DMS79 (cell line): ENCODE data around the gene TRIM41.
"Not testable (repeated sequence)": the region's sequence is repeated elsewhere in the genome, so short reads cannot be mapped to it uniquely, and the experiment has no call there.

Experiments used
- DNase-seq: peaks from one replicate; lab custom pipeline; 2025; lab: John Stamatoyannopoulos, UW

TRIM41 gene

GRCh38 chr5:181255836-181256578 is 32.9 kb downstream of the TRIM41 start:
- DNase-seq = no peak

GRCh38 chr5:181258576-181258975 is 35.5 kb downstream of the TRIM41 start:
- no peak for DNase-seq

DNA sequence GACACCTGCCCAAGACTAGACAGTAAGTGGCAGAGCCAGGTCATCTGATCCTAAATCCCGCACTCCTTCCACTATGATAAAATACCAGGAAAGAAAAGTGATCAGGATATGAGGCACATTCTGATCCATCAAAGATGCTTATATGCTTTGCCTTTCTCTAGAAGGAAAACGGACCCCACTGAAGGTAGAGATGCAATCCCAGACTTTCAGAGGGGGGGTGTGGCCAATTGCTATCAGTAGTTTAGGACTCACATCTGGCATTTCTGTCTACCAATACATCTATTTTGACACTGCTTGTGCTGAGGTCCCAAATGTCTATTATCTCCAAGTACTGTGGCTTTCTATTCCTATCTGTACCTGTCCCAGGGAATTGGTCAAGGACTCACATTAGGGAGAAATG is 36.2 kb downstream of the TRIM41 start:
- no peak for DNase-seq

GRCh38 chr5:181259974-181260719 is 37.1 kb downstream of the TRIM41 start:
- DNase-seq = no peak

- no peak for DNase-seq
Observed at GRCh38 chr5:181260720-181261319, 37.7 kb downstream of the TRIM41 start, which contains the start of gene TRIM52. Gene TRIM52, minus strand, starts transcription at chr5:181261143. Its CDS starts 330 bp downstream, at chr5:181260813.

DNA sequence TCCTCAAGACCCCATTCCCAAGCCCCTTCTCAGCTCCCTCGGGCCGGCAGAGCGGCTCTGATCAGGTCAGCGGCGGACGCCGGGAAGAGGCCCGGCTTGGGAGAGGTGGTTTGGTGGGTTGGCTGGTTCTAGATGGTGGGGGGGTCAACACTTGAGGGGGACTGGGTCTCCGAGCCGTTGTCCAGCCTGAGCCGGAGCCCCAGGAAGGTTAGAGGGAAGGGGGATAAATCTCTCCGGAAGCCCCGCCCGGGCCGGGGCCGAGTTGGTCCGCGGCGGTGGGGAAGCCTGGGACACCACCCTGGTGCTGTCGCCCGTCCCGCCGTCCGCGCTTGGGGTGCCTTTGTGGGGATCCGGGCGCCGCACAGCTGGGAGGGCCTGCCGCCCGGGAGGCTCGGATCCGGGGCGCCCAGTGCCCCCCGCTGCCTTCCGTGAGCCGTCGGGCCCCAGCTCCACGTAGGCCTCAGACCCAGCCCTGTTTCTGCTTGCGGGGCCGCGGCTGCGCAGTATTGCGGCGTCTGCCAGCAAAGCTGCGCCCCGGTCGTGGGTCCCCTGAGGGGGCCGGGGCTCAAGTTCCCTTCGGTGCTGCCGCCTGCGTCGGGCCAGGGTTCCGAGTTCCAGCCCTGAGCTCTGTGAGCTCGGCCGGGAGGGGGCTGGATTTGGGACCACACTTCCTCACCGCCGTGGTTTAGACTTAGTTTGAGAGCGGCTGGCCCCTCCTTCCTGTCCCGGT is 38.4 kb downstream of the TRIM41 start:
- DNase-seq = no peak

DNA sequence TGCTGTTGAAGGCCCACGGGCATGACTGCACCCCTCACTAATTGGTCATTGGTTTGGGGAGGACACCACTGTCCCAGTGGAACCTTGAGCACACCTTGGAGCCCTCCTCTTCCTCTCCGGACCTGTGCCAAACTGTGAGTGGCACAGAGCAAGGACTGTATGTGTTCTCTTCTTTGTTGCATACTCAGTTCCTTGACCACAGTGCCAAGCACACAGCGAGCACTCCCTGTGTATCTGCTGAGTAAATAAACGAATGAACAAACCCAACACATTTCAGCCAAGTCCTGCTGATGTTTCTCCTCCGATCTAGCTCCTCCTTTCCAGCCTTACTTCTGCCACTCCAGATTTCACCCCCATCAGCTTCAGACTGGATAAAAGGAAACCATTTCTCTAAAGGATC is 40.6 kb downstream of the TRIM41 start:
- no peak for DNase-seq

DNA sequence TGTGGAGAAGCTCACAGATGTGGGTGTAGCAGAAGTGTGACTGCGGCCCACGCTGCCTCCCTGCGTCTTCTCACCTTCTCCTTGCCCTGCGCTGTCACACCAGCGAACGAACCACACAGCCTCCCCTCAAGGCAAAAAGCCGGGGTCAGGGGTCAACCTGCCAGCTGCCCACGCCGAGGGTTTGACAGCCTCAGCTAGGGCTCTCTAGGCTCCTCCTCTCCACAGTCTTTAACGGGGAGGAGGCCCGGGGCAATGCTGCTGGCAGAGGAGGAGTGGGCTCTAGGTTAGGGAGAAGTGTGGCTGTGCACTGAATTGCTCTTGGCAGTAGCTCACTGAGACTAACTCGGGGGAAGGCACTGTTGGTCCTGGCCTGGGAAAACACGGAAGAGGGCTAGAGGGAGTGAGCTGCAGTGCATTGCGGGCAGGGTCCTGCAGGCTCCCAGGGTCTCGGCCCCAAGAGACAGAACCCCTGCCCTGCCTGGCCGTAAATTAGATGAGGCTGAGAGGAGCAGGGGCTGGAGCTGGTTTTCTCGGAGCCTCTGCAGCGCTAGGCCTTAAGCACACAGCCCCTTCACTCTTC is 42.1 kb downstream of the TRIM41 start:
- no peak for DNase-seq

DNA sequence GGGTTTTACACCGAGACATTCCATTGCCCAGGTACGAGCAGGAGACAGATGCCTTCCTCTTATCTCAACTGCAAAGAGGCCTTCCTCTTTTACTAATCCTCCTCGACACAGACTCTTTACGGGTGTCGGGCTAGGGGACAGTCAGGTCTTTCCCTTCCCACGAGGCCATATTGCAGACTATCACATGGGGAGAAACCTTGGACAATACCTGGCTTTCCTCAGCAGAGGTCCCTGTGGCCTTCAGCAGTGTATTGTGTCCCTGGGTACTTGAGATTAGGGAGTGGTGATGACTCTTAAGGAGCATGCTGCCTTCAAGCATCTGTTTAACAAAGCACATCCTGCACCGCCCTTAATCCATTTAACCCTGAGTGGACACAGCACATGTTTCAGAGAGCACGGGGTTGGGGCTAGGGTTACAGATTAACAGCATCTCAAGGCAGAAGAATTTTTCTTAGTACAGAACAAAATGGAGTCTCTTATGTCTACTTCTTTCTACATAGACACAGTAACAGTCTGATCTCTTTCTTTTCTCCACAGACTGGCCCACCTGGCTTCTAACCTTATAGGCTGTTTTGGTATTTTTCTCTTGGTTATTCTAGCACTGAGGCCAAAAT is 44.3 kb downstream of the TRIM41 start:
- not testable (repeated sequence) for DNase-seq

DNA sequence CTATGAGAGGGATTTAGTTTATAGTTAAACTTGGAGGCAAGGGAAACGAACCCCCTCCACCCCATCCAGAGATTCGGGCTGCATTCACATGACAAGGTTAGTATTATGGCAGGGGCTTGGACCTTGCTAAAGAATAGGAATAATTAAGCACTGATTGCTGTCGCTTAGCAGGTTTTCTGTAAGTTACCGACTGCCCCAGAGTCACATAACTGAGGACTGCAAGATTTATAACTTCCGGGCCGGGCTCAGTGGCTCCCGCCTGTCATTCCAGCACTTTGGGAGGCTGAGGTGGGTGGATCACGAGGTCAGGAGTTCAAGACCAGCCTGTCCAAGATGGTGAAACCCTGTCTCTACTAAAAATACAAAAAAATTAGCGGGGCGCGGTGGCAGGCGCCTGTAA is 44.8 kb downstream of the TRIM41 start:
- not testable (repeated sequence) for DNase-seq

- no peak for DNase-seq
Observed at GRCh38 chr5:181271081-181271480, 48.0 kb downstream of the TRIM41 start.

- not testable (repeated sequence) for DNase-seq
Observed at GRCh38 chr5:181273433-181273744, 50.3 kb downstream of the TRIM41 start.

DNA sequence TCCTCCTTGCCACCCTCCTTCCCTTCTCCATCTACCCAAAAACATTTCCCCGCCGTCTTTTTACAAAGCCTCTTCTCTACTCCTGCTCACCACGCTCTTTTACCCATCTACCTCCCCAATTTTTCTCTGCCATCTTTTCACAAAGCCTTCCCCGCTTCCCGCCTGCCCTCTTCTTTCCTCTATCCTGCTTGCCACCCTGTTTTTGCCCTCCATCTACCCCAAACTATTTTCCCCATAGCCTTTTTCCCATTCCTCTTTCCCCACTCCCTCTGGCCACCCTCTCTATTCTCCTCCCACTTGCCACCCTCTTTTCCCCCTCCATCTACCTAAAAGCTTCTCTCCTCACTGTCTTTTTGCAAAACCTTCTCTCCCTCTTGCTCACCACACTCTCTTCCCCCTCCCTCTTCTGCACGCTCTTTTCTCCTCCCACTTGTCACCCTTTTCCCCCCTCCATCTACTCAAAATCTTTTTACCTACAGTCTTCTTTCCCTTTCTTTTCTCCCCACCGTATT is 57.2 kb downstream of the TRIM41 start:
- no peak for DNase-seq

DNA sequence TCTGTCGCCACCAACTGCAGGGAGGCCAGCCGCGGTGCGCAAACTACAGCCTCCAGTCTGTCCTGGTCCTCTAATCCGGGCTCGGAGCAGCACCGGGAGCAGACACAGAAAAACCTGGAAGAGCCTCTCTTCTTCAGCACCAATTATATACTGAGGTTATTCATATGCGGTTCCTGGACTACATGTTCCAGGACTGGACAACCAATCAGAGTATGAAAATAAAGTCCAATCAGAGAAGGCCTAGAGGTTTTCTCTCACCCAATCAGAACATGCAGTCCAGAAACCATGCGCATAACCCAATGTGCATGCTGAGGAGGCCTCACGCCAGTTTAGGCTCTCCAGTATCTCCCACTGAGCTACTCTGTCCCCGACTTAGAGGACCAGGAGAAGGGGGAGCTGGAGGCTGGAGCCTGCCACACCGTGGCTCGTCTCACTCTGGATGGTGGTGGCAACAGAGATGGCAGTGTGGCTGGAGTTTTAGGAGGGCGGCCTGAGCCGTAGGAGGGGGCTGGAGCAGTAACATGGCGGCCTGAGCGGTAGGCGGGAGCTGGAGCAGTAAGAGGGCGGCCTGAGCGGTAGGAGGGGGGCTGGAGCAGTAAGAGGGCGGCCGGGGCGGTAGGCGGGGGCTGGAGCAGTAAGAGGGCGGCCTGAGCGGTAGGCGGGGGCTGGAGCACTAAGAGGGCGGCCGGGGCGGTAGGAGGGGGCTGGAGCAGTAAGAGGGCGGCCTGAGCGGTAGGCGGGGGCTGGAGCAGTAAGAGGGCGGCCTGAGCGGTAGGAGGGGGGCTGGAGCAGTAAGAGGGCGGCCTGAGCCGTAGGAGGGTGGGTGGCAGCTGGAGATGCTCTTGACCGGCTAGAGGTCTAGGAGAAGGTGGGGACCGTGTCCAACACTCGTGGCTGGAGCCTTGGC is 58.2 kb downstream of the TRIM41 start:
- no peak for DNase-seq

DNA sequence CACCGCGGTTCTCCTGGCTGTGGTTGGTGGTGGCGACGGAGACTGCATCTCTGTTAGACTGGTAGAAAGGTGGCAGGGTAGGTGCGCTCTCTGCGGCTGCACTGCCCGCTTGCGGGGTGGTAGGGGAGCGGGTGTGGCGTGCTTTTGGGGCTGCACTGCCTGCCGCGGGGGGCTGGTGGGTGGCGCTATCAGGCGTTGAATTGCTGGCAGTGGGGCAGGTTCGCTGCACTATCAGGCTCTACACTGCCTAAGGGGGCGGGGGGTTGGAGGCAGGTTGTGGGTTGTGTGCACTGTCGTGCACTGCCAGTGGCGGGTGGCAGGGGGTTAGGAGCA is 58.9 kb downstream of the TRIM41 start:
- DNase-seq = no peak

DNA sequence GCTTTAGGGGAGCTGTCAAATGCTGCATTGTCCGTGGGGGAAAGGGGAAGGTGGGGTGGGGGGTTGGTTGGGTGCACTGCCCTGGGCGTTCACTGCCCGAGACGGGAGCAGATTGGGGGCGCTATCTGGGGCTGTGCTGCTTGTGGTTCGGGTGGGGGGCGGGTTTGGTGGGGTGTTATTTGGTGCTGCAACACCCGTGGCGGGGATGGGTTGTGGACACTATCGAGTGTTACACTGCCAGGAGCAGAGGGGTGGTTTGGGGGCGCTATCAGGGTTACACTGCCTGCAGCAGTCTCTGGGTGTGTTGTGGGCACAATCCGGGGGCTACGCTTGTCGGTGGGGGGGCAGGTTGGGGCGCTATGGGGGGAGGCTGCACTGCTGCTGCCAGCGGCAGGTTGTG is 59.3 kb downstream of the TRIM41 start:
- DNase-seq = not testable (repeated sequence)

DNA sequence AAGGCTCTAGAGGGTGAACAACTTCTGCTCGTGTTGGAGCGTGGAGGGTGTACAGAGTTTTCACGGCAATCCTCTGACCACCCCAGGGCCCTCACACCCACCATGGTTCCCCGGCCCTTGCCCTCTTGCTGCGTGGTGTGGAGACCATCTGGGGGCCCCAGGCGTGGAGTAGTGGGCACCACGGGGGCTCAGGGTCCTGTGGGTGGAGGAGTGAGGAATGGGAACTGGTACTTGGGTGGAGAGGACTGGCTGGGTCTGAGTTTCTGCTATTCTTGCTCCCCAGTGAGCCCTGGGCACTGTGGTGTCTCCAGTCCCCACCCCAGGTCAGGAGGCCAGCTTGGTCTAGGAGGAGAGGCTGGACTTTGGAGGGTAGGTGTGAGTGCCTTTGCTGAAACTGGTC is 59.8 kb downstream of the TRIM41 start:
- no peak for DNase-seq

DNA sequence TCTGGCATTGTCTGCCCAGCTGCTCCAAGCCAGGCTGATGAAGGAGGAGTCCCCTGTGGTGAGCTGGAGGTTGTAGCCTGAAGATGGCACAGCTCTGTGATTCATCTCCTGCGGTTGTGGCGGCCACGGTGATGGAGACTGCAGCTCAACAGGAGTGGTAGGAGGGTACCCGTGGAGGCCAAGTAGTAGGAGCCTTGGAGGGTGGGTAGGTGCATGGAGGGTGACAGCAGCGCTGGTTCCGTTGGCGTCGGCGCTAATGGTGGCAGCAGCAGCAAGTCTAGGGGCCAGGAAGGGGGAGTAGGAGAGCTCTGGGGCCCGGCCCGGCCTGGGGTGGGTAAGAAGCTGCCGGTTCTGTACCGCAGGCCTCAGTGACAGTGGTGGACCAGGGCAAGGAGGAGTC is 60.3 kb downstream of the TRIM41 start:
- DNase-seq = no peak

DNA sequence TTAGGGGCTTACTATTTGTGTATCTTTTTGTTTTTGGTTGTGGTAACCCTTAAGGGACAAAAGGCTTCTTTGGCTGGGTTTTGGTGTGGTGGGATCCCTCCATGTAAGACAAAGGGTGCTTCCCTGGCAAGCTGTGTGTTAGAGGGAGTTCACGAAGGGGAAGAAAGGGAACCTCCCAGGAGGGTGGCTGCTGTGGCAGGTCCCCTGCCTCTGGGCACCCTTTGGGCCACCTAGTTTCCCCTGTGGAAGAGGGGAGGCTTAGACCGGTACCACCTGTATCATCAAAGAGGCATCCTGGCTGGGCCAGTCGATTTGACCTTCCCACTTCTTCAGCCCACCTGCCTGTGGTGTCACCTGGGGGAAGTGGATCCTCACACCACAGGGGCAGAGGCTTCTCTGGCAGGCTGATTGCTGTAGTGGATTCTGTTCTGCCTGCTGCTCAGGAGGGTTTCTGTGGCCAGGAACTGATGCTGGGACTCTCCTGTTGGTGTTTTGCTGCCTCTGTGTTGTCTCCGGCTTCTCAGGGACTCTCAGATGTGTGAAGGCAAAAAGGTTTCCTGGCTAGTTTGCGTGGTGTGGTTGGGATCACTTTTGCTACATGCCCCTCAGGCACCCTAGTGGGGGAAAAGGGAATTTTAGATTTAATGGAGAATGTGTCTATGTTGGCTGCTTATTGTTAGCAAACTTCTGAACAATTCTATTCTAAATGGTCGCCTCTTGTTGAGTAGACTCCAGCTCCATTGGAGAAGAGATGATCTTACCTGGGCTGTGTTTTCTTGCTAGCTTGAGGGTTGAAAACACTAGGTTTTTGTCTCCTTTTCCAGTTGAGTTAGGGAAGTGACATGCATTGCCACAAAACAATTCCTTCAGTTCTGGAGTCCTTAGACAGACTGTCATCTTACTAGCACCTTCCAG is 61.0 kb downstream of the TRIM41 start:
- not testable (repeated sequence) for DNase-seq
